Cerebellar cortex (tissue), 1 donor: ENCODE data around the gene ATP5F1D.

ENCODE experiments used
- DNase-seq: peaks from one replicate; pipeline ENCODE4 v3.0.0-alpha.2; 2015; ENCODE audit warnings: low spot score

Gene ATP5F1D

GRCh38 chr19:1248139-1248785 is 6.7 kb downstream of the ATP5F1D start, which contains the start of gene MIDN:
Gene MIDN, plus strand, starts transcription at chr19:1248583. Its CDS starts 1,714 bp downstream, at chr19:1250297.
- DNase-seq: no peak

DNA sequence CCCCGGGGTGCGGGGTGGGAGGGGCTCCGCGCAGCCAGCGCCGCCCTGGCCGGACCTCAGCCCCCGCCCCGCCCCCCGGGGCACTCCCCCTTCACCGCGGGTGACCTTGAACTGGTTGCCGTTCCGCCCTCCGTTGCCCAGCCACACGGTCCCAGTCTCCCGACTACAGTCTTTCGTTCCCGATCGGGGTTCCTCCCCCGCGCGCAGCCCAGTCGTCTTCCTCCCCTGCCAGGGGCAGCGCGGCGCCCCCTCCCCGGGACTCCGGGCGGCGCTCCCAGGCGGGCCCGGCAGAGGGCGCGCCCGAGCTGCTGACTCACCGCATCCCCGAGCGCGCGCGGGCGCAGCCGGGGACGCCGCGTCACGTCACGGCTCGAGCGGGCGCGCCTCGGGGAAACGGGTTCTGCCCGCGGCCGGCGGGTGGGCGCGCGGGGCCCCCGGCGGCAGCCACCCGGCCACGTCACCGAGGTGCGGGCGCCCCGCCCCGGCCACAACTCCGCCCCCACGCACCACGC is 7.3 kb downstream of the ATP5F1D start:
- DNase-seq: peak; percentile 66

GRCh38 chr19:1249298-1249989 is 7.9 kb downstream of the ATP5F1D start:
- peak; percentile 92 for DNase-seq

GRCh38 chr19:1249990-1250436 is 8.5 kb downstream of the ATP5F1D start:
- DNase-seq: no peak

DNA sequence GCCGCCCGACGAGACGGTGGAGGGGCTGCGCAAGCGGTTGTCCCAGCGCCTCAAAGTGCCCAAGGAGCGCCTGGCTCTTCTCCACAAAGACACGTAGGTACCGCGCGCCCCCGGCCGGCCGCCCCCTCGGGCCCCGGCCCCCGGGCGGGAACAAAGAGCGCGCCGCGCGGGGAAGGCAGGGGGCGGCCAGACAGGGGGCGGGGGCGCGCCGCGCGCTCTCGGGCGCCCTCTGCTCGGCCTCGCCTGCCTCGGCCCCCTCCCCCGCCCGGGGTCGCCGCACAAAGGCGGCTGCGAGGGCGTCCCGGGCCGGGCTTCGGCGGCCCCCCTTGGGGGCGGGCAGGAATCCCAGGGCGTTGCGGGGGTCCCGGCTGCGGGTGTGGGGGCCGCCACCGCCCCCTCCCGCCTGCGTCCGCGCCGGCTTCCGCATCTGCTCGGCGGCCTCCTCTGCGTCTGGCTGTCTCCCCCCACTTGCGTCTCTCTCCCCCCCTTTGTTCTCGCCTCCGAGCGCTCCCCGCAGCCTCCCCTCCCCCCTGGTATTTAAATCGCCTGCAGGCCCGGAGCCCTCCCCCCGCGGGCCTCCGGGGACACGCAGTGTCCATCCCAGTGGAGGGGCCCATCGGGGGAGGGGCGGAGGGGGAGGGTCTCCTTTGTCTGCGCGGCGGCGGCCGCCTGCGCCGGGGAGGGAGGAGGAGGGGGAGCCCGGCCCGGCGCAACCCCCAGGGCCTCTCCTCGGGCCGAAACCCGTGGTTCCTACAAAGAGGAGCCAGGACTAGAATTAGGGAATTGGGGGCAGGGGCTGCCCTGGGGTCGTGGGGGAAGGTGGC is 9.1 kb downstream of the ATP5F1D start:
- DNase-seq: no peak

- peak; percentile 47 for DNase-seq
These were observed 10.0 kb downstream of the ATP5F1D start for GRCh38 chr19:1251330-1252220.

DNA sequence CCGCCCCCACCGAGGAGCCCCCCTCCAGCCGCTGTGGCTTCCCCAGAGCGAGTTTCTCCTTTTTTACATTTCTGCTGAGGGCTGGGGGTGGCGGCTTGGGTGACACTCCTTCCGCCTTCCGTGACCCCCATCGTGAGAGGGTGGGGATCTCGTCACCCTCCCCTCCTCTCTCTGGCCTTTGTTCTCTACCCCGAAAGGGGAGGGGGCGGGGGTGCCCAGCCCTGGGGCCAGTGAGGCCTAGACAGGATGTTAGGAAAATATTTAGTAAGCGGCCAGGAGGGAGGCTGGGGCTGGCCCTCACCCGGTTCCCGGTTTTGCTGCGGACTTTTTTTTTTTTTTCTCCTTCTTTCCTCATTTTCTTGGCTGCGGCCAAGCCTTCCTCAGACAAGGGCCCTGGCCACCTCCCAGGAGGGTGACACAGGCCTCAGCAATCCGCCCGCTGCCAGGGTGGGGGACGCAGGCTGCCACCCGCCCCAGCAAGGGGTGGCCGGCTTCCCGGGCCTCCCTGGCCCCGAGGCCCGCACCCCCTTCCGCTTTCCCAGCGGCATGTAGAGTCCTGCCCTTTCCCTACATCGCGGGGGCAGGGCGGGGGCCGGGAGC is 10.8 kb downstream of the ATP5F1D start:
- DNase-seq: no peak

GRCh38 chr19:1252821-1253513 is 11.4 kb downstream of the ATP5F1D start:
- DNase-seq: peak; percentile 63

GRCh38 chr19:1253514-1254080 is 12.0 kb downstream of the ATP5F1D start:
- DNase-seq: no peak

DNA sequence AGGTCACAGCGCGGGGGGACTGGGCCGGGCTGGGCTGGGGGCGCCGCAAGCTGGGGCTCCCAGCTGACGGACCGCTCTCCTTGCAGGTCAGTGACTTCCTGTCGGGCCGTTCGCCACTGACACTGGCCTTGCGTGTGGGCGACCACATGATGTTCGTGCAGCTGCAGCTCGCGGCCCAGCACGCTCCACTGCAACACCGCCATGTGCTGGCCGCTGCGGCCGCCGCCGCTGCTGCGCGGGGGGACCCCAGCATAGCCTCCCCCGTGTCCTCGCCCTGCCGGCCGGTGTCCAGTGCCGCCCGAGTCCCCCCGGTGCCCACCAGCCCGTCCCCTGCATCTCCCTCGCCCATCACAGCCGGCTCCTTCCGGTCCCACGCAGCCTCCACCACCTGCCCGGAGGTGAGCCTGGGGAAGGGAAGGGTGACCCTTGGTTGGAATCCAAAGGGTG is 12.6 kb downstream of the ATP5F1D start:
- no peak for DNase-seq

DNA sequence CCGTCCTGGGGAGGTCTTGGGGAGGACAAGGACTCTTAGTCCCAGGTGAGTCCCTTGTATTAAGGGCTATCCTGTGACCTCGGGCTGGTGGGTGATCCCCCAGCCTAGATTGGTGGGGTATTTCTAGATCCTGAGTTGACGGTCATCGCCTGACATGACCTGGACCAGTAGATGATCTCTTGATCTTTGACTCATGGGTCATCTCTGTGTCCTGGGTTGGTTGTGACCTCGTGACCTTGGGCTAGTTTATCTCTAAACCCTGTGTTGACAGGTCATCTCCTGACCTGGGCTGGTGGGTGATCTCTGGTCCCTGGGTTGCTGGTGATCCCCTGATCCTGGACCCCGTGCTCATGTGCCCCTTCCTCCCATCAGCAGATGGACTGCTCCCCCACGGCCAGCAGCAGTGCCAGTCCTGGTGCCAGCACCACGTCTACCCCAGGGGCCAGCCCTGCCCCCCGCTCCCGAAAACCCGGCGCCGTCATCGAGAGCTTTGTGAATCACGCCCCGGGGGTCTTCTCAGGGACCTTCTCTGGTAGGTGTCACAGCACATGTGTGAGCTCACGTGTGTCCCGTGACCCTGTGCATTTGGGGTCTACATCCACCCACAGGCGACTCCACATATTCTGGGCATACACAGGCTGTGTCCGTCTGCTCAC is 13.1 kb downstream of the ATP5F1D start:
- no peak for DNase-seq

GRCh38 chr19:1255186-1256161 is 13.9 kb downstream of the ATP5F1D start:
- DNase-seq: no peak

DNA sequence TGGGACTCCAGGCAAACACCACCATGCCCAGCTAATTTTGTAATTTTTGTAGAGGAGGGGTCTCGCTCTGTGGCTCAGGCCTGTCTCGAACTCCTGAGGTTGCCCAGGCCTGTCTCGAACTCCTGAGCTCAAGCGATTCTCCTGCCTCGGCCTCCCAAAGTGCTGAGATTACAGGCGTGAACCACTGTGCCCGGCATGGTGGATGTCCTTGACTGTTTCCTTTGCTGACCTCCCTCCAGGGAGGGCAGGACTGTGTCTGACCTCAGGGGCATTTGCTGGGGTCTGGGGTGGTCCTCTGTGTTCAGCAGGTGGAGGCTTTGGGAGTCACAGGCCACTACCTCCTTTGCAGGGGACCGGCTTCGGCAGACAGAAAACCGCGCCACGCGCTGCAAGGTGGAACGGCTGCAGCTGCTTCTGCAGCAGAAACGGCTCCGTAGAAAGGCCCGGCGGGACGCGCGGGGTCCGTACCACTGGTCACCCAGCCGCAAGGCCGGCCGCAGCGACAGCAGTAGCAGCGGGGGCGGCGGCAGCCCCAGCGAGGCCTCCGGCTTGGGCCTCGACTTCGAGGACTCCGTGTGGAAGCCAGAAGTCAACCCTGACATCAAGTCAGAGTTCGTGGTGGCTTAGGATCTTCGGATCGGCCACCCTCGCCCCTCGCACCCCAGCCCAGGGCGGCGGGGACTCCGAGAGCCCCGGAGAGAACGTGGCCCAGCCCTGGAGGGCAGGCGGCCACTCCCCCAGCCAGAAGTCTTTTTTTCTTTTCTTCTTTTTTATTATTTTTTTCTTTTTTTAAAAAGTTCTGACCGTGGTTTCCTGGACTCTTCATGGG is 15.3 kb downstream of the ATP5F1D start:
- DNase-seq: no peak

GRCh38 chr19:1257475-1258162 is 16.1 kb downstream of the ATP5F1D start:
- no peak for DNase-seq

DNA sequence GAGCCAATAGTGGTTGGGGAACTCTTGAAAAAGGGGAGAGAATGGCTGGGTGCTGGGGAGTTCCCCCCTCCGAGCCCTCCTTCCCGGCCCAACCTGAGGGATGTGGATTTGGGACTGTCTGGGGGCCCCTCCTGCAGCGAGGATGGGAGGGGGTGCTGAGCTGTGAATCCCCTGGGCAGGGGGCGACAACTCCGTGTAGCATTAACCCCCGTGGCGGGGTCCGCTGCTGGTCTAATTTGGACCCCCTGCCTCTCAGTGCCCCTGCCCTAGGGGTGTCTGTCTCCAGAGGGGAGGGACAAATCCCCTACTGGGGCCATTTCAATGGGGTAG is 16.6 kb downstream of the ATP5F1D start:
- DNase-seq: no peak

GRCh38 chr19:1258707-1259205 is 17.2 kb downstream of the ATP5F1D start:
- no peak for DNase-seq
